ENCODE measurements around the gene ZNF800.

- no peak for TF ChIP-seq POLR2A (IDR thresholded peaks at IDR 0.05)
- no peak for TF ChIP-seq CTCF (IDR thresholded peaks at IDR 0.05)
Measured at GRCh38 chr7:127322351-127322750, 70.2 kb downstream of the ZNF800 start.

Data from thyroid gland (tissue), 4 donors.